Activated CD8-positive, alpha-beta memory T cell treated with anti-CD3 and anti-CD28 coated beads, Interleukin-2, amount 50 U/mL, for 1 hour (primary cell): ENCODE results near the gene TTF2.
"Not testable (repeated sequence)": the region's sequence is repeated elsewhere in the genome, so short reads cannot be mapped to it uniquely, and the experiment has no call there.

Experiments used
- DNase-seq: peaks from one replicate; pipeline ENCODE4 v3.0.0-alpha.2; 2020; ENCODE audit errors: extremely low read depth

Gene TTF2

GRCh38 chr1:117093091-117093534 is 33.0 kb downstream of the TTF2 start:
- DNase-seq = no peak

- no peak for DNase-seq
Measured at GRCh38 chr1:117093870-117094621, 33.9 kb downstream of the TTF2 start.

- no peak for DNase-seq
Measured at GRCh38 chr1:117094841-117095604, 34.9 kb downstream of the TTF2 start.

- no peak for DNase-seq
Measured at GRCh38 chr1:117096951-117097408, 36.9 kb downstream of the TTF2 start.

GRCh38 chr1:117097443-117097842 is 37.3 kb downstream of the TTF2 start:
- no peak for DNase-seq

- no peak for DNase-seq
Measured at GRCh38 chr1:117098287-117098890, 38.3 kb downstream of the TTF2 start.

GRCh38 chr1:117101334-117101733 is 41.2 kb downstream of the TTF2 start:
- DNase-seq = no peak

GRCh38 chr1:117101858-117102257 is 41.7 kb downstream of the TTF2 start:
- not testable (repeated sequence) for DNase-seq

- no peak for DNase-seq
Measured at GRCh38 chr1:117104986-117105385, 44.9 kb downstream of the TTF2 start.

GRCh38 chr1:117105722-117106121 is 45.6 kb downstream of the TTF2 start:
- DNase-seq = no peak

GRCh38 chr1:117106478-117106877 is 46.4 kb downstream of the TTF2 start:
- DNase-seq = no peak

GRCh38 chr1:117107364-117107763 is 47.2 kb downstream of the TTF2 start:
- DNase-seq = no peak

GRCh38 chr1:117110774-117111173 is 50.6 kb downstream of the TTF2 start:
- DNase-seq = no peak

GRCh38 chr1:117112047-117112717 is 52.1 kb downstream of the TTF2 start:
- no peak for DNase-seq

GRCh38 chr1:117113199-117113598 is 53.1 kb downstream of the TTF2 start:
- no peak for DNase-seq

GRCh38 chr1:117114877-117115276 is 54.8 kb downstream of the TTF2 start:
- no peak for DNase-seq

- no peak for DNase-seq
Measured at GRCh38 chr1:117116090-117116783, 56.1 kb downstream of the TTF2 start.

- DNase-seq = no peak
Measured at GRCh38 chr1:117116784-117117130, 56.6 kb downstream of the TTF2 start.

- no peak for DNase-seq
Measured at GRCh38 chr1:117117697-117118096, 57.6 kb downstream of the TTF2 start.

GRCh38 chr1:117118137-117118536 is 58.0 kb downstream of the TTF2 start:
- DNase-seq = no peak

GRCh38 chr1:117119144-117119543 is 59.0 kb downstream of the TTF2 start:
- DNase-seq = not testable (repeated sequence)
